HG03432 (cell line): Measurements from ENCODE around the gene KRT3.

Experiments
- ATAC-seq: cut with Tn5 transposase; IDR thresholded peaks from one replicate; pipeline ENCODE4 v1.9.1; 2021; ENCODE audit warnings: mild to moderate bottlenecking, moderate library complexity; ENCODE audit not compliant: unreplicated experiment

The KRT3 gene

DNA sequence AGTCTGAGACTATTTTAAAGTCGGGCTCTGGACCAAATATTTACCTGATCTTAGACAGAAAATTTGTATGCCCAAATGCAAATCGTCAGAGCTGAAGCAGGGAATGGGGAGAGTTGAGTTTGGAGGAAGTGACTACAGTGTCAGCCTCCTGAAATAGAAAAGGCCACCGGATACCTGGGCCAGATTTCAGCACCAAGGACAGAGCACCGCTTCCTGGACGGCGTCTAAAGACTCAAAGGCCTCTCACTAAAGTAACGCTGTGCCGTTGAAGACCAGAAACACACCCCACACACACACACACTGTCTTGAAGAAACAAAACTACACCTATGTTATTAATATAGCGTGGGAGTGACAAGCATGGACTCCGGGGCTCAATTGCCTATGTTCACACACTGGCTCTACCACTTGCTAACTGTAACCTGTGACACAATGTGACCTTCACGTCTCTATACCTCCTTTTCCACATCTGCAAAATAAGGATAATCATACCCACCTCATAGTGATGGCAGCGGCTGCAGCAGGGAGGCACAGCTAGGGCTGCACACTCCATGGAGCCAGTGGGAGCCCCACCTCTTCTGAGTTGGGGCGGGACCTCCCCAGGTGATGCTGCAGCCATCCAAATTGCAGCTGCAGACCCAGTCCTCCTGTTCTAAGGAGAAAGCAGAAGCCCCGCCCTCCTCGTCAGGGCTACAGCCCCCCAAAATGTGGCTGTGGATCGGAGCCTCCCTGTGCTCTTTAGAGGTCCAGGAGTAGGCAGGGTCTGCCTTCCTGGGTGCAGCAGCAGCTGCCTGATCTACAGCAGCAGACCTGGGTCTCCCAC lies 54.3 kb downstream of the KRT3 start:
- ATAC-seq, result no peak

GRCh38 chr12:52740584-52740983 lies 55.3 kb downstream of the KRT3 start:
- no peak for ATAC-seq

DNA sequence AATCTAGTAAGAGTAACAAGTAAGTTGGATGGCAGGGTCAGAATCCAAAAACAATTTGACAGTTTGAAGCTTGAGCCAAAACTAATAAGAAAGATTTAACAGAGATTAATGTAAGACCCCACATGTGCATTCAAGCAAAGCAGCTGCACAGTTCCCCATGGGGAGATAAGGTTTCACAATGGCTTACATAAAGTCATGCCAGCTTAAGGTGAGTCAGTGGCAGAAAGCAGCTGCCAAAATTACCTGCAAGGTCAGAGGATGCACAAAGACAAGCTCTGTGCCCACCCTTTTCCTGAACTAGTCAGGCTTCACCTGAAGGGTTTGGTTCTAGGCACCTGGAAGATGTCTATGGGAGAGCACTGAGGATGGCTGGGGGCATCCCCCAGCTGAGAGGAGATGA lies 56.0 kb downstream of the KRT3 start:
- ATAC-seq, result no peak
